GM23338 (cell line): ENCODE measurements around the gene CIT. TPM values are rescaled to one million over a fixed set of nuclear protein-coding genes. Genes with fewer than 3 reads are reported as not detected.

ENCODE experiments used
- ATAC-seq: fragments of 200-7000 bp; cut with Tn5 transposase; 3 replicates; pipeline ENCODE4 v1.9.1; 2020
- DNase-seq: peaks from one replicate; pipeline ENCODE4 v3.0.0-alpha.2; 2015; ENCODE audit warnings: low spot score
- H2AFZ ChIP-seq: fragments of 200-600 bp; sonication (generic); 2 replicates; pipeline ENCODE4 v1.8.0; 2016; ENCODE audit warnings: antibody characterized with exemption, mild to moderate bottlenecking, moderate library complexity
- H3F3A ChIP-seq: fragments of 200-600 bp; sonication (generic); replicated peaks from 2 replicates; pipeline ENCODE4 v1.8.0; 2017; ENCODE audit warnings: antibody characterized with exemption, mixed run types, low read depth
- H3K27ac ChIP-seq: fragments of 200-600 bp; sonication (generic); 2 replicates; pipeline ENCODE4 v1.6.1; 2016; ENCODE audit warnings: low read depth
- H3K27me3 ChIP-seq: fragments of 200-600 bp; sonication (generic); 2 replicates; pipeline ENCODE4 v1.8.0; 2016; ENCODE audit warnings: mild to moderate bottlenecking, mixed run types, moderate library complexity; ENCODE audit not compliant: insufficient read depth
- H3K36me3 ChIP-seq: fragments of 200-600 bp; sonication (generic); 2 replicates; pipeline ENCODE4 v1.8.0; 2016; ENCODE audit warnings: mild to moderate bottlenecking; ENCODE audit not compliant: insufficient read depth
- H3K4me1 ChIP-seq: fragments of 200-600 bp; sonication (generic); 2 replicates; pipeline ENCODE4 v1.8.0; 2016; ENCODE audit warnings: mild to moderate bottlenecking, moderate library complexity; ENCODE audit not compliant: insufficient read depth
- H3K4me2 ChIP-seq: fragments of 200-600 bp; sonication (generic); 2 replicates; pipeline ENCODE4 v1.7.1; 2017; ENCODE audit warnings: mixed run types
- H3K4me3 ChIP-seq: fragments of 200-600 bp; sonication (generic); 2 replicates; pipeline ENCODE4 v1.6.1; 2016; ENCODE audit warnings: mixed run types
- H3K79me2 ChIP-seq: fragments of 200-600 bp; sonication (generic); replicated peaks from 2 replicates; pipeline ENCODE4 v1.8.0; 2017; ENCODE audit warnings: mild to moderate bottlenecking; ENCODE audit not compliant: insufficient read depth
- H3K9me2 ChIP-seq: fragments of 200-600 bp; sonication (generic); 2 replicates; pipeline ENCODE4 v1.8.0; 2017; ENCODE audit not compliant: insufficient read depth
- H4K20me1 ChIP-seq: fragments of 200-600 bp; sonication (generic); replicated peaks from 2 replicates; pipeline ENCODE4 v1.8.0; 2017; ENCODE audit warnings: mild to moderate bottlenecking; ENCODE audit not compliant: insufficient read depth
- H3K27ac Mint-ChIP-seq: 2 replicates; pipeline ENCODE4 v1.8.0; 2020; ENCODE audit warnings: inconsistent platforms, mild to moderate bottlenecking, moderate library complexity, mixed read lengths
- H3K27me3 Mint-ChIP-seq: 3 replicates; pipeline ENCODE4 v1.8.0; 2022; ENCODE audit warnings: low read depth, mild to moderate bottlenecking, moderate library complexity, mixed read lengths, inconsistent platforms; ENCODE audit not compliant: insufficient read depth, poor library complexity
- H3K36me3 Mint-ChIP-seq: 3 replicates; pipeline ENCODE4 v1.8.0; 2021; ENCODE audit warnings: low read depth, mild to moderate bottlenecking, inconsistent platforms, moderate library complexity, mixed read lengths
- H3K4me1 Mint-ChIP-seq: 3 replicates; pipeline ENCODE4 v1.8.0; 2020; ENCODE audit warnings: mild to moderate bottlenecking, inconsistent platforms, mixed read lengths
- H3K4me3 Mint-ChIP-seq: 3 replicates; pipeline ENCODE4 v1.8.0; 2021; ENCODE audit warnings: moderate library complexity, mild to moderate bottlenecking, inconsistent platforms, mixed read lengths
- H3K9me3 Mint-ChIP-seq: 3 replicates; pipeline ENCODE4 v1.8.0; 2020; ENCODE audit warnings: moderate library complexity, mild to moderate bottlenecking, inconsistent platforms, mixed read lengths
- CREB1 ChIP-seq: fragments of 250-450 bp; sonication (Bioruptor Pico); IDR thresholded peaks from 2 replicates; pipeline ENCODE4 v1.5.0; 2020; ENCODE audit warnings: low read depth, mild to moderate bottlenecking, moderate library complexity
- ETS1 ChIP-seq: IDR thresholded peaks from 2 replicates; pipeline ENCODE4 v1.6.1; 2016; ENCODE audit warnings: antibody characterized with exemption
- EZH2 ChIP-seq: fragments of 200-600 bp; sonication (generic); IDR thresholded peaks from one replicate; pipeline ENCODE4 v1.8.0; 2017; ENCODE audit warnings: antibody characterized with exemption, mild to moderate bottlenecking, low read depth; ENCODE audit not compliant: unreplicated experiment
- POLR2AphosphoS5 ChIP-seq: IDR thresholded peaks from 2 replicates; pipeline ENCODE4 v1.6.1; 2016; ENCODE audit warnings: antibody characterized with exemption, low read depth
- STAT1 ChIP-seq: IDR thresholded peaks from one replicate; pipeline ENCODE4 v1.6.1; 2016; ENCODE audit warnings: antibody characterized with exemption; ENCODE audit not compliant: unreplicated experiment
- ZNF114 ChIP-seq: fragments of 250-450 bp; sonication (Bioruptor Pico); IDR thresholded peaks from 2 replicates; pipeline ENCODE4 v1.5.0; 2020; ENCODE audit warnings: mild to moderate bottlenecking, moderate library complexity
- ZNF331 ChIP-seq: fragments of 250-450 bp; sonication (Bioruptor Pico); IDR thresholded peaks from 2 replicates; pipeline ENCODE4 v1.5.0; 2020; ENCODE audit warnings: low read depth, mild to moderate bottlenecking, moderate library complexity
- ZNF462 ChIP-seq: fragments of 250-450 bp; sonication (Bioruptor Pico); IDR thresholded peaks from 2 replicates; pipeline ENCODE4 v1.5.0; 2020; ENCODE audit warnings: mild to moderate bottlenecking, moderate library complexity
- polyA plus RNA-seq: library from polyadenylated mRNA; unstranded; fragments of >200 nt; fragmentation: Nextera tagmentation; extraction: Ambion mirVana; gene quantifications from 2 replicates; pipeline ENCODE4 v1.2.1, GENCODE V29; 2016
- total RNA-seq: library from RNA; depleted of rRNA; stranded (reverse); fragments of >200 nt; shearing (Covaris generic); gene quantifications from 2 replicates; pipeline ENCODE4 v1.2.3, GENCODE V29; 2014
- TF ChIP-seq, protein P1 (sequence below): IDR thresholded peaks from one replicate; pipeline ENCODE4 v1.6.1; 2018; ENCODE audit warnings: antibody characterized with exemption; ENCODE audit not compliant: unreplicated experiment

The CIT gene
- total and polyA plus RNA-seq, 2 experiments from 2014 or later: 9.7 to 47.8 TPM

- TF ChIP-seq, protein P1, sequence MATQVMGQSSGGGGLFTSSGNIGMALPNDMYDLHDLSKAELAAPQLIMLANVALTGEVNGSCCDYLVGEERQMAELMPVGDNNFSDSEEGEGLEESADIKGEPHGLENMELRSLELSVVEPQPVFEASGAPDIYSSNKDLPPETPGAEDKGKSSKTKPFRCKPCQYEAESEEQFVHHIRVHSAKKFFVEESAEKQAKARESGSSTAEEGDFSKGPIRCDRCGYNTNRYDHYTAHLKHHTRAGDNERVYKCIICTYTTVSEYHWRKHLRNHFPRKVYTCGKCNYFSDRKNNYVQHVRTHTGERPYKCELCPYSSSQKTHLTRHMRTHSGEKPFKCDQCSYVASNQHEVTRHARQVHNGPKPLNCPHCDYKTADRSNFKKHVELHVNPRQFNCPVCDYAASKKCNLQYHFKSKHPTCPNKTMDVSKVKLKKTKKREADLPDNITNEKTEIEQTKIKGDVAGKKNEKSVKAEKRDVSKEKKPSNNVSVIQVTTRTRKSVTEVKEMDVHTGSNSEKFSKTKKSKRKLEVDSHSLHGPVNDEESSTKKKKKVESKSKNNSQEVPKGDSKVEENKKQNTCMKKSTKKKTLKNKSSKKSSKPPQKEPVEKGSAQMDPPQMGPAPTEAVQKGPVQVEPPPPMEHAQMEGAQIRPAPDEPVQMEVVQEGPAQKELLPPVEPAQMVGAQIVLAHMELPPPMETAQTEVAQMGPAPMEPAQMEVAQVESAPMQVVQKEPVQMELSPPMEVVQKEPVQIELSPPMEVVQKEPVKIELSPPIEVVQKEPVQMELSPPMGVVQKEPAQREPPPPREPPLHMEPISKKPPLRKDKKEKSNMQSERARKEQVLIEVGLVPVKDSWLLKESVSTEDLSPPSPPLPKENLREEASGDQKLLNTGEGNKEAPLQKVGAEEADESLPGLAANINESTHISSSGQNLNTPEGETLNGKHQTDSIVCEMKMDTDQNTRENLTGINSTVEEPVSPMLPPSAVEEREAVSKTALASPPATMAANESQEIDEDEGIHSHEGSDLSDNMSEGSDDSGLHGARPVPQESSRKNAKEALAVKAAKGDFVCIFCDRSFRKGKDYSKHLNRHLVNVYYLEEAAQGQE: no peak
- TF ChIP-seq CREB1: no peak
- no peak for TF ChIP-seq EZH2
These were observed 36.5 kb downstream of the CIT start (continued) for GRCh38 chr12:119840582-119840981.

DNA sequence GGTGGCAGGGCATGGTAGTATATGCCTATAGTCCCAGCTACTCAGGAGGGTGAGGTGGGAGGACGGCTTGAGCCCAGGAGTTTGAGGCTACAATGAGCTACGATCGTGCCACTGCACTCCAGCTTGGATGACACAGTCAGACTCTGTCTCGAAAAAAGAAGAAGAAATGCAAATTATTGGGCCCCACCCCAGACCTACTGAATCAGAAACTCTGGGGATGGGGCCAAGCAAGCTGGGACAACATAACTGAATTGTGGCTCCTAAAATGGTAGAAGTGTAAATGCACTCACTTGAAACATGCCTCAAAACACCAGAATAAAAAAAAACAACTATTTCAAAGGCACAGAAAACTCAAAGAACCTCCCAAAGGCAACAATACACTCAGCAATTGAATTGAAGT is 37.0 kb downstream of the CIT start:
- no peak overlapping the region for H3K4me2 ChIP-seq
- Mint-ChIP-seq H3K4me1 (no peaks in the 10 kb centered on the region), H3K27me3 (peaks cover 8% of the 10 kb centered on the region), H3K4me3 (no peak overlapping the region), H3K9me3 (no peaks in the 10 kb centered on the region), H3K27ac (no peak overlapping the region; the same call in 1 of the 2 replicates), H3K36me3 (peaks cover 43% of the 10 kb centered on the region)
- peaks cover 9% of the 10 kb centered on the region; the same call in 1 of the 2 replicates for H4K20me1 ChIP-seq
- H2AFZ ChIP-seq: no peak overlapping the region
- H3K4me3 ChIP-seq: no peak overlapping the region
- no peaks in the 10 kb centered on the region for H3K4me1 ChIP-seq
- H3K27me3 ChIP-seq: no peaks in the 10 kb centered on the region
- no peak overlapping the region for H3K27ac ChIP-seq
- no peaks in the 10 kb centered on the region for H3F3A ChIP-seq
- no peaks in the 10 kb centered on the region for H3K9me2 ChIP-seq
- H3K36me3 ChIP-seq: peaks cover 3% of the 10 kb centered on the region; the same call in 1 of the 2 replicates
- peaks cover 11% of the 10 kb centered on the region; the same call in 1 of the 2 replicates for H3K79me2 ChIP-seq
- DNase-seq (no peak), ATAC-seq (no peak)
- TF ChIP-seq STAT1 (no peak), POLR2AphosphoS5 (no peak), ETS1 (no peak), EZH2 (no peak), ZNF462 (CRISPR knock-in tag) (no peak), ZNF331 (CRISPR knock-in tag) (no peak), ZNF114 (CRISPR knock-in tag) (no peak)
- TF ChIP-seq, protein P1: no peak
